ENCODE results near the gene RHBDF1.

RHBDF1 gene, protein sequence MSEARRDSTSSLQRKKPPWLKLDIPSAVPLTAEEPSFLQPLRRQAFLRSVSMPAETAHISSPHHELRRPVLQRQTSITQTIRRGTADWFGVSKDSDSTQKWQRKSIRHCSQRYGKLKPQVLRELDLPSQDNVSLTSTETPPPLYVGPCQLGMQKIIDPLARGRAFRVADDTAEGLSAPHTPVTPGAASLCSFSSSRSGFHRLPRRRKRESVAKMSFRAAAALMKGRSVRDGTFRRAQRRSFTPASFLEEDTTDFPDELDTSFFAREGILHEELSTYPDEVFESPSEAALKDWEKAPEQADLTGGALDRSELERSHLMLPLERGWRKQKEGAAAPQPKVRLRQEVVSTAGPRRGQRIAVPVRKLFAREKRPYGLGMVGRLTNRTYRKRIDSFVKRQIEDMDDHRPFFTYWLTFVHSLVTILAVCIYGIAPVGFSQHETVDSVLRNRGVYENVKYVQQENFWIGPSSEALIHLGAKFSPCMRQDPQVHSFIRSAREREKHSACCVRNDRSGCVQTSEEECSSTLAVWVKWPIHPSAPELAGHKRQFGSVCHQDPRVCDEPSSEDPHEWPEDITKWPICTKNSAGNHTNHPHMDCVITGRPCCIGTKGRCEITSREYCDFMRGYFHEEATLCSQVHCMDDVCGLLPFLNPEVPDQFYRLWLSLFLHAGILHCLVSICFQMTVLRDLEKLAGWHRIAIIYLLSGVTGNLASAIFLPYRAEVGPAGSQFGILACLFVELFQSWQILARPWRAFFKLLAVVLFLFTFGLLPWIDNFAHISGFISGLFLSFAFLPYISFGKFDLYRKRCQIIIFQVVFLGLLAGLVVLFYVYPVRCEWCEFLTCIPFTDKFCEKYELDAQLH
- long read RNA-seq, result 0 reads

GRCh38 chr16:72561-73548 lies at the start of gene RHBDF1:
Gene RHBDF1, minus strand, starts transcription at chr16:72631. Its CDS starts 7,616 bp downstream, at chr16:65015.
- Histone ChIP-seq H3K27me3 (ENCODE audit: insufficient read depth, poor library complexity, severe bottlenecking) (peaks cover 20% of the 10 kb centered on the region), H3K27ac (replicated peaks) (no peak within 1 kb of the TSS), H3K4me3 (replicated peaks; ENCODE audit: insufficient read depth, low read length) (no peak within 1 kb of the TSS; the same call in 1 of the 2 replicates)
- TF ChIP-seq, protein P1, sequence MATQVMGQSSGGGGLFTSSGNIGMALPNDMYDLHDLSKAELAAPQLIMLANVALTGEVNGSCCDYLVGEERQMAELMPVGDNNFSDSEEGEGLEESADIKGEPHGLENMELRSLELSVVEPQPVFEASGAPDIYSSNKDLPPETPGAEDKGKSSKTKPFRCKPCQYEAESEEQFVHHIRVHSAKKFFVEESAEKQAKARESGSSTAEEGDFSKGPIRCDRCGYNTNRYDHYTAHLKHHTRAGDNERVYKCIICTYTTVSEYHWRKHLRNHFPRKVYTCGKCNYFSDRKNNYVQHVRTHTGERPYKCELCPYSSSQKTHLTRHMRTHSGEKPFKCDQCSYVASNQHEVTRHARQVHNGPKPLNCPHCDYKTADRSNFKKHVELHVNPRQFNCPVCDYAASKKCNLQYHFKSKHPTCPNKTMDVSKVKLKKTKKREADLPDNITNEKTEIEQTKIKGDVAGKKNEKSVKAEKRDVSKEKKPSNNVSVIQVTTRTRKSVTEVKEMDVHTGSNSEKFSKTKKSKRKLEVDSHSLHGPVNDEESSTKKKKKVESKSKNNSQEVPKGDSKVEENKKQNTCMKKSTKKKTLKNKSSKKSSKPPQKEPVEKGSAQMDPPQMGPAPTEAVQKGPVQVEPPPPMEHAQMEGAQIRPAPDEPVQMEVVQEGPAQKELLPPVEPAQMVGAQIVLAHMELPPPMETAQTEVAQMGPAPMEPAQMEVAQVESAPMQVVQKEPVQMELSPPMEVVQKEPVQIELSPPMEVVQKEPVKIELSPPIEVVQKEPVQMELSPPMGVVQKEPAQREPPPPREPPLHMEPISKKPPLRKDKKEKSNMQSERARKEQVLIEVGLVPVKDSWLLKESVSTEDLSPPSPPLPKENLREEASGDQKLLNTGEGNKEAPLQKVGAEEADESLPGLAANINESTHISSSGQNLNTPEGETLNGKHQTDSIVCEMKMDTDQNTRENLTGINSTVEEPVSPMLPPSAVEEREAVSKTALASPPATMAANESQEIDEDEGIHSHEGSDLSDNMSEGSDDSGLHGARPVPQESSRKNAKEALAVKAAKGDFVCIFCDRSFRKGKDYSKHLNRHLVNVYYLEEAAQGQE (IDR thresholded peaks at IDR 0.05; ENCODE audit: insufficient replicate concordance, low read depth), result no peak
- TF ChIP-seq GABPA (IDR thresholded peaks at IDR 0.05; ENCODE audit: low read depth) (no peak), SPI1 (IDR thresholded peaks at IDR 0.05; ENCODE audit: borderline replicate concordance, low read depth) (no peak)
- no peak for DNase-seq (ENCODE audit: low read depth in 1 of 2, low spot score in 1 of 2)

DNA sequence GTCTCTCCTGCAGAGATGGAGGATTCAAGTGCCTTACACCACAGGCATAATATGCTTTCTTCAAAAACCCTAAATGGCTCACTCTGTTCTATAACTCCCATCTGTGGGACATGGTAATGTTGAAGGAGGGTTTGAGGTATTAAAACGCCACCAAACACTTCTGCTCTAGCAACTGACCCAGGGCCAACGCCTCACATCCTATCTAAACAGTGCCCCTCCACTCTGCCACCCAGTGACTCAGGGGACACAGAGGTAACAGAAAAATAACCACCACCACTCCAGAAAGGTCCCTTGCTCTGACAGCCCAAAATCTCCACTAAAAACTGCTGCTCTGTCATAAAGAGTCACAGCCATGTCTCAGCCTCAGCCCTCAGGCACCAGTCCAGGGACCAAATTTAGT lies 48.3 kb upstream of the RHBDF1 start:
- TF ChIP-seq, protein P1 (IDR thresholded peaks at IDR 0.05; ENCODE audit: insufficient replicate concordance, low read depth), result no peak
- no peak for TF ChIP-seq SPI1 (IDR thresholded peaks at IDR 0.05; ENCODE audit: borderline replicate concordance, low read depth)
- TF ChIP-seq, protein P2, sequence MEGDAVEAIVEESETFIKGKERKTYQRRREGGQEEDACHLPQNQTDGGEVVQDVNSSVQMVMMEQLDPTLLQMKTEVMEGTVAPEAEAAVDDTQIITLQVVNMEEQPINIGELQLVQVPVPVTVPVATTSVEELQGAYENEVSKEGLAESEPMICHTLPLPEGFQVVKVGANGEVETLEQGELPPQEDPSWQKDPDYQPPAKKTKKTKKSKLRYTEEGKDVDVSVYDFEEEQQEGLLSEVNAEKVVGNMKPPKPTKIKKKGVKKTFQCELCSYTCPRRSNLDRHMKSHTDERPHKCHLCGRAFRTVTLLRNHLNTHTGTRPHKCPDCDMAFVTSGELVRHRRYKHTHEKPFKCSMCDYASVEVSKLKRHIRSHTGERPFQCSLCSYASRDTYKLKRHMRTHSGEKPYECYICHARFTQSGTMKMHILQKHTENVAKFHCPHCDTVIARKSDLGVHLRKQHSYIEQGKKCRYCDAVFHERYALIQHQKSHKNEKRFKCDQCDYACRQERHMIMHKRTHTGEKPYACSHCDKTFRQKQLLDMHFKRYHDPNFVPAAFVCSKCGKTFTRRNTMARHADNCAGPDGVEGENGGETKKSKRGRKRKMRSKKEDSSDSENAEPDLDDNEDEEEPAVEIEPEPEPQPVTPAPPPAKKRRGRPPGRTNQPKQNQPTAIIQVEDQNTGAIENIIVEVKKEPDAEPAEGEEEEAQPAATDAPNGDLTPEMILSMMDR (IDR thresholded peaks at IDR 0.05; ENCODE audit: insufficient read depth, low read length), result no peak
- no peak for TF ChIP-seq POLR2AphosphoS5 (IDR thresholded peaks at IDR 0.05; ENCODE audit: low read depth)
- TF ChIP-seq GABPA (IDR thresholded peaks at IDR 0.05; ENCODE audit: low read depth), result no peak
- no peak overlapping the region for H3K27ac ChIP-seq (replicated peaks)
- no peaks in the 10 kb centered on the region for H3K27me3 ChIP-seq (ENCODE audit: insufficient read depth, poor library complexity, severe bottlenecking)
- no peak overlapping the region for H3K4me3 ChIP-seq (replicated peaks; ENCODE audit: insufficient read depth, low read length)
- DNase-seq (ENCODE audit: low read depth in 1 of 2, low spot score in 1 of 2), result no peak

DNA sequence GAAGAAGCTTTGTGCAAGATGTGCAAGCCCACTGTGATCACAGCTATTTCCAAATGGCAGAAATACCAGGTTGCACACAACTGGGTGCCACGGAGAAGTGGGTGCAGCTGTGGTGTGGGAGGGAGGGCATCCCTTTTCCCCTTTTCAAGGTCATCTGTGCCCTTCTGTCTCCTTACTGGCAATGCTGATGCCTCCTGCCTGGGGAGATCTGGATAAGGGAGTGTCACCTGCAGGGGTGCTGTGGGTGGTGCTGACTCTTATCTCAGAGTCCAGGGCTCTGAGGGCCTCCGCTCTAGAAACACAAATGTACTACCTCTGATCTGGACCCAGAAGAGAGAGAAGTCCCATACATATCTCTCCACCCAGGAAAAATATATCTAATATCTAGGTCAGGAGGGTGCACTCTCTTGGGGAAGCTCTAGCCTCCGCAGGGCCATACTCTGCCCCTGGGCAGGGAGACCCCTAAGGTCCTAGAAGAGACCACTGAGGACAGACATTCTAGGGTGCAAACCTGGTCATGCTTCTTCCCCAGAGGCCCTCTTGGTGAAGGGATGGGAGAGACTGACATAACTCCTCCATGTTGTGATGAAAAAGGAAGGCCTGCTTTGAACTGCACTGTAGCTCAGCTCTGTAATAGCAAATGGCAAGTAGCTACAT lies 47.5 kb upstream of the RHBDF1 start:
- H3K27me3 ChIP-seq (ENCODE audit: insufficient read depth, poor library complexity, severe bottlenecking), result no peaks in the 10 kb centered on the region
- TF ChIP-seq, protein P2 (IDR thresholded peaks at IDR 0.05; ENCODE audit: insufficient read depth, low read length), result no peak
- TF ChIP-seq, protein P1 (IDR thresholded peaks at IDR 0.05; ENCODE audit: insufficient replicate concordance, low read depth), result no peak
- TF ChIP-seq POLR2AphosphoS5 (IDR thresholded peaks at IDR 0.05; ENCODE audit: low read depth), result no peak
- no peak for TF ChIP-seq GABPA (IDR thresholded peaks at IDR 0.05; ENCODE audit: low read depth)
- TF ChIP-seq SPI1 (IDR thresholded peaks at IDR 0.05; ENCODE audit: borderline replicate concordance, low read depth), result no peak
- no peak overlapping the region for H3K4me3 ChIP-seq (replicated peaks; ENCODE audit: insufficient read depth, low read length)
- no peak for DNase-seq (ENCODE audit: low read depth in 1 of 2, low spot score in 1 of 2)
- no peak overlapping the region for H3K27ac ChIP-seq (replicated peaks)
